ENCODE results near the gene GALNT7.

The GALNT7 gene

GRCh38 chr4:173288296-173288695 is 119.7 kb downstream of the GALNT7 start:
- TF ChIP-seq CTCF (IDR thresholded peaks at IDR 0.05; ENCODE audit: insufficient read depth, missing control alignments): peak; percentile 62
- FAIRE-seq (no peak), DNase-seq (ENCODE audit: insufficient read length, low spot score) (no peak)

DNA sequence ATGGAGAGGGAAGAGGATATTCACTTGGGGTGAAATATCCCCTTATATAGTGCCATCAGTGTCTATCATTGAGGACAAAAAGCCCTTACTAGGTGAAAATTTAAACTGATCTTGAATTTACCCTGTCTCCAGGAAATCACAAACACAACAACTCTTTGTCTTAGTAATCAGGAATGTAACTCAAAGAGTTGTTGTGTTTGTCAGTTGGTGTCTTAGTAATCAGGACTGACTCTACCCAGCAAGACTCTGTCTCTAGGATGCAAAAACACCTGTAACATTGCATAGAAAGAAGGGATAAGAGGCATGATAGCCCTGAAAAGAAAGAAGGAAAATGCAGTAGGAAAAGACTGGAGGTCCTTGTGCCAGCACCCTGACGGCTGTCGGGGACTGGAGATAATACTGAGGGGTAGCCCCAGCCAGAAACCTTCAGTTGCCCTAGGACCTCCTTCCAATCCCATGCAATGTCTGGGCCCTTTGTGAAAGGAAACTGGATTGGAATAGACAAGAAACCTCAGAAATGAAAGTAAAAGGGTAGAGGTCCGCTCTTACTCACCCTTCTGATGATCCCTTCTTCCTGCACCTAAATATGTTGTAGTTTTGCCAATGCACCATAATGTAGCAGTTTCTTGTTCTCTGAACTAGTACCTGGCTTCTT is 120.2 kb downstream of the GALNT7 start:
- DNase-seq (ENCODE audit: insufficient read length, low spot score) (no peak), FAIRE-seq (no peak)
- no peak for TF ChIP-seq CTCF (IDR thresholded peaks at IDR 0.05; ENCODE audit: insufficient read depth, missing control alignments)

GRCh38 chr4:173289353-173289727 is 120.7 kb downstream of the GALNT7 start:
- TF ChIP-seq CTCF (IDR thresholded peaks at IDR 0.05; ENCODE audit: insufficient read depth, missing control alignments): no peak
- DNase-seq (ENCODE audit: insufficient read length, low spot score): no peak
- no peak for FAIRE-seq

GRCh38 chr4:173291899-173292298 is 123.3 kb downstream of the GALNT7 start:
- FAIRE-seq (no peak), DNase-seq (ENCODE audit: insufficient read length, low spot score) (no peak)
- no peak for TF ChIP-seq CTCF (IDR thresholded peaks at IDR 0.05; ENCODE audit: insufficient read depth, missing control alignments)

DNA sequence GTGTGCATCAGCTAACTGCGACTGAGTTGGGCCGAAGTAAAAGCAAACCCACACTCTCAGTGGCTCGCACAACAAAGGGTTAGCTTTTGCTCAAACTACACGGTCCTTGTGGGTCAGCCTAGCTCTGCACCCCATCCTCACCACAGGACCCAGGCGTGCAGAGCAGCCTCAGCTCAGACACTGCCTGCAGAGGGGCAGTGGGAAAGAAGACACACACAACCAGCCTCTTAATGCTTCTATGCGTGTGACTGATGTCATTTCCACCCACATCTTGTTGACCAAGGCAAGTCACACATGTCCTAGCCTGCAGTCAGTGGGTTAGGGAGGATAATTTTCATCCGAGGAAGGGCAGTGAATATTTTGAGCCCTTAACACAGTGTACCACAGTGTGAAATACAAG is 125.1 kb downstream of the GALNT7 start:
- FAIRE-seq (no peak), DNase-seq (ENCODE audit: insufficient read length, low spot score) (no peak)
- TF ChIP-seq CTCF (IDR thresholded peaks at IDR 0.05; ENCODE audit: insufficient read depth, missing control alignments): no peak

DNA sequence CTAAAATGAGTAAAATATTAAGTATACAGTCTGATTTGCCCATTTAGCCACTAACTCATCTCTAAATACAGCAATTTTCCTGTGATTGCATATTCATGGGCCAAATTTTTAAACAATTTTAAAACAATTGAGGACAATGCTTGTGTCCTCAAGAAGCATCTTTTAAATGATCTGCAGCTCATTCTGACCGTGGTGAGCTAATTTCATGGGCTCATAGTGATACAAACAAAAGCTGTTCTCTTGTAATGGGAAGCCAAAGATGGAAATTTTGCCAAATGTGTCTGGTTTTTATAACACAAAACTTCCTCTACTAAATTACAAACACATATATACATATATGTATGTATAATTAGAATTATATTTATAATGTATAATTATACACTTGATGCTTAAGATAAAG is 125.8 kb downstream of the GALNT7 start:
- no peak for TF ChIP-seq CTCF (IDR thresholded peaks at IDR 0.05; ENCODE audit: insufficient read depth, missing control alignments)
- no peak for FAIRE-seq
- DNase-seq (ENCODE audit: insufficient read length, low spot score): no peak

- peak; percentile 44 for TF ChIP-seq CTCF (IDR thresholded peaks at IDR 0.05; ENCODE audit: insufficient read depth, missing control alignments)
- DNase-seq (ENCODE audit: insufficient read length, low spot score) (no peak), FAIRE-seq (no peak)
Measured at GRCh38 chr4:173301518-173302201, 133.0 kb downstream of the GALNT7 start.
